Activated B cell treated with CpG ODN at 0.5 μM for 24 hours (primary cell): Measurements from ENCODE around the gene CDK6. TPM values are rescaled to one million over a fixed set of nuclear protein-coding genes. Genes with fewer than 3 reads are reported as not detected.
A peak's percentile ranks its signal among the peaks of the same experiment; 100 is the strongest.

ENCODE experiments used
- ATAC-seq: fragments of 200-7000 bp; cut with Tn5 transposase; one replicate; pipeline ENCODE4 v1.10.0; 2021; ENCODE audit warnings: low read depth, mild to moderate bottlenecking, moderate library complexity
- CTCF ChIA-PET: fragments of 350-600 bp; sonication (Branson Sonifier 250); formaldehyde crosslinking; loops from one replicate; lab custom pipeline; 2021; ENCODE audit warnings: antibody characterized with exemption; lab: Charles Lee
- POLR2A ChIA-PET: fragments of 350-600 bp; sonication (Branson Sonifier 250); formaldehyde crosslinking; loops from one replicate; lab custom pipeline; 2021; ENCODE audit warnings: antibody characterized with exemption; lab: Charles Lee
- DNase-seq: peaks from one replicate; pipeline ENCODE4 v3.0.0; 2022
- H3K27ac Mint-ChIP-seq: one replicate; pipeline ENCODE4 v1.8.0; 2020; ENCODE audit warnings: mixed read lengths
- H3K27me3 Mint-ChIP-seq: one replicate; pipeline ENCODE4 v1.8.0; 2021; ENCODE audit warnings: mixed read lengths
- H3K36me3 Mint-ChIP-seq: one replicate; pipeline ENCODE4 v1.8.0; 2021; ENCODE audit warnings: low read depth, mixed read lengths
- H3K4me1 Mint-ChIP-seq: one replicate; pipeline ENCODE4 v1.8.0; 2021; ENCODE audit warnings: mixed read lengths
- H3K4me3 Mint-ChIP-seq: one replicate; pipeline ENCODE4 v1.8.0; 2020; ENCODE audit warnings: mild to moderate bottlenecking, mixed read lengths
- H3K9me3 Mint-ChIP-seq: one replicate; pipeline ENCODE4 v1.8.0; 2020; ENCODE audit warnings: mixed read lengths
- intact Hi-C: fragments of 100-400 bp; cut with micrococcal nuclease; formaldehyde crosslinking; loops from one replicate; pipeline ENCODE4 v1.15.1; 2024
- total RNA-seq: library from RNA; stranded (reverse); gene quantifications from 2 replicates; pipeline ENCODE4 v1.2.3, GENCODE V29; 2022
- TF ChIP-seq, protein P1 (sequence below): fragments of 200-600 bp; IDR thresholded peaks from one replicate; pipeline ENCODE4 v1.8.0; 2022; ENCODE audit warnings: antibody characterized with exemption, mild to moderate bottlenecking

CDK6 gene
- total RNA-seq, 1 donor from 2014 or later: 30.5 TPM

GRCh38 chr7:92631850-92632487 lies 204.4 kb downstream of the CDK6 start:
- TF ChIP-seq, protein P1, sequence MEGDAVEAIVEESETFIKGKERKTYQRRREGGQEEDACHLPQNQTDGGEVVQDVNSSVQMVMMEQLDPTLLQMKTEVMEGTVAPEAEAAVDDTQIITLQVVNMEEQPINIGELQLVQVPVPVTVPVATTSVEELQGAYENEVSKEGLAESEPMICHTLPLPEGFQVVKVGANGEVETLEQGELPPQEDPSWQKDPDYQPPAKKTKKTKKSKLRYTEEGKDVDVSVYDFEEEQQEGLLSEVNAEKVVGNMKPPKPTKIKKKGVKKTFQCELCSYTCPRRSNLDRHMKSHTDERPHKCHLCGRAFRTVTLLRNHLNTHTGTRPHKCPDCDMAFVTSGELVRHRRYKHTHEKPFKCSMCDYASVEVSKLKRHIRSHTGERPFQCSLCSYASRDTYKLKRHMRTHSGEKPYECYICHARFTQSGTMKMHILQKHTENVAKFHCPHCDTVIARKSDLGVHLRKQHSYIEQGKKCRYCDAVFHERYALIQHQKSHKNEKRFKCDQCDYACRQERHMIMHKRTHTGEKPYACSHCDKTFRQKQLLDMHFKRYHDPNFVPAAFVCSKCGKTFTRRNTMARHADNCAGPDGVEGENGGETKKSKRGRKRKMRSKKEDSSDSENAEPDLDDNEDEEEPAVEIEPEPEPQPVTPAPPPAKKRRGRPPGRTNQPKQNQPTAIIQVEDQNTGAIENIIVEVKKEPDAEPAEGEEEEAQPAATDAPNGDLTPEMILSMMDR: no peak
- ATAC-seq (no peak), DNase-seq (no peak)
- POLR2A ChIA-PET: interaction anchor here (0.9 to 4.2 kb wide), 4 partner anchors 10 to 601 kb away, joined by 3 to 24 read pairs (median 4); partner anchors contain the start of gene VPS50
- peak overlapping the region; percentile 42 for H3K4me3 Mint-ChIP-seq
- H3K27ac Mint-ChIP-seq: peak overlapping the region; percentile 85
- CTCF ChIA-PET: interaction anchor here (0.6 to 1.7 kb wide), 2 partner anchors 201 to 763 kb away, joined by 3 to 8 read pairs; no protein-coding TSS in a partner anchor
- H3K4me1 Mint-ChIP-seq: peaks cover 46% of the 10 kb centered on the region
- intact Hi-C loops: loop anchor here (1.0 to 5.0 kb wide), 3 partner anchors 11 to 515 kb away; partner anchors contain the start of gene SAMD9L
- H3K9me3 Mint-ChIP-seq: peaks cover 7% of the 10 kb centered on the region
- H3K36me3 Mint-ChIP-seq: peaks cover 12% of the 10 kb centered on the region
- no peaks in the 10 kb centered on the region for H3K27me3 Mint-ChIP-seq

GRCh38 chr7:92631067-92631849 lies 205.1 kb downstream of the CDK6 start:
- Mint-ChIP-seq H3K4me3 (peak overlapping the region; percentile 42), H3K27me3 (no peaks in the 10 kb centered on the region), H3K36me3 (peaks cover 12% of the 10 kb centered on the region), H3K4me1 (peaks cover 49% of the 10 kb centered on the region), H3K9me3 (peaks cover 7% of the 10 kb centered on the region), H3K27ac (peak overlapping the region; percentile 85)
- ATAC-seq (peak; percentile 56), DNase-seq (no peak)
- ChIA-PET CTCF (interaction anchor here (1.7 kb wide), 1 partner anchor 202 kb away, joined by 8 read pairs; no protein-coding TSS in a partner anchor), POLR2A (interaction anchor here (0.9 to 4.2 kb wide), 4 partner anchors 10 to 601 kb away, joined by 3 to 24 read pairs (median 4); partner anchors contain the start of gene VPS50)
- TF ChIP-seq, protein P1: no peak
- intact Hi-C loops: loop anchor here (1.0 to 5.0 kb wide), 3 partner anchors 10 to 516 kb away; partner anchors contain the start of gene SAMD9L

DNA sequence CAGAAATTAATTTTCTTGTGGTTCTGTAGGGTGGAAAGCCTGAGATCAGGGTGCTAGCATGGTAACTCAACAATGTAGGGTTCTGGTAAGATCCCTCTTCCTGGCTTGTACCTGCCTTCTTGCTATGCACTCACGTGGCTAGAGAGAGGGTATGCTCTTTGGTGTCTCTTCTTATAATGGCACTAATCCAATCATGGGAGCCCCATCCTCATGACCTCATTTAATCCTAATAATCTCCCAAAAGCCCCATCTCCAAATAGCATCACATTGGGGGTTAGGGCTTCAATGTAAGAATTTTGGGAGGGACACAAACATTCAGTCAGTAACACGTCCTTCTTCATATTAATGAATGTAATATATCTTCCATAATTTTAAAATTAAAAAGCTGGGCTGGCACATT lies 206.6 kb downstream of the CDK6 start:
- Mint-ChIP-seq H3K36me3 (peaks cover 12% of the 10 kb centered on the region), H3K4me1 (peaks cover 42% of the 10 kb centered on the region), H3K4me3 (no peak overlapping the region), H3K9me3 (peaks cover 7% of the 10 kb centered on the region), H3K27ac (no peak overlapping the region), H3K27me3 (no peaks in the 10 kb centered on the region)
- TF ChIP-seq, protein P1: no peak
- intact Hi-C loops: loop anchor here (5.0 kb wide), 2 partner anchors 43 to 518 kb away; partner anchors contain the start of gene SAMD9L
- ATAC-seq: no peak
- DNase-seq: no peak
- ChIA-PET POLR2A (no interaction called here), CTCF (no interaction called here)

GRCh38 chr7:92627956-92628355 lies 208.4 kb downstream of the CDK6 start:
- CTCF ChIA-PET: no interaction called here
- Mint-ChIP-seq H3K9me3 (peaks cover 7% of the 10 kb centered on the region), H3K27me3 (no peaks in the 10 kb centered on the region), H3K27ac (no peak overlapping the region), H3K36me3 (peaks cover 14% of the 10 kb centered on the region), H3K4me1 (peaks cover 26% of the 10 kb centered on the region), H3K4me3 (no peak overlapping the region)
- intact Hi-C loops: no loop called here
- ATAC-seq (no peak), DNase-seq (no peak)
- POLR2A ChIA-PET: no interaction called here
- TF ChIP-seq, protein P1: no peak
